Ammon's horn (tissue), 1 donor: ENCODE results near the gene USP35.
"Not testable (repeated sequence)": the region's sequence is repeated elsewhere in the genome, so short reads cannot be mapped to it uniquely, and the experiment has no call there.

ENCODE experiments used
- DNase-seq: peaks from one replicate; pipeline ENCODE4 v3.0.0-alpha.2; 2016; ENCODE audit warnings: low spot score

USP35 gene

DNA sequence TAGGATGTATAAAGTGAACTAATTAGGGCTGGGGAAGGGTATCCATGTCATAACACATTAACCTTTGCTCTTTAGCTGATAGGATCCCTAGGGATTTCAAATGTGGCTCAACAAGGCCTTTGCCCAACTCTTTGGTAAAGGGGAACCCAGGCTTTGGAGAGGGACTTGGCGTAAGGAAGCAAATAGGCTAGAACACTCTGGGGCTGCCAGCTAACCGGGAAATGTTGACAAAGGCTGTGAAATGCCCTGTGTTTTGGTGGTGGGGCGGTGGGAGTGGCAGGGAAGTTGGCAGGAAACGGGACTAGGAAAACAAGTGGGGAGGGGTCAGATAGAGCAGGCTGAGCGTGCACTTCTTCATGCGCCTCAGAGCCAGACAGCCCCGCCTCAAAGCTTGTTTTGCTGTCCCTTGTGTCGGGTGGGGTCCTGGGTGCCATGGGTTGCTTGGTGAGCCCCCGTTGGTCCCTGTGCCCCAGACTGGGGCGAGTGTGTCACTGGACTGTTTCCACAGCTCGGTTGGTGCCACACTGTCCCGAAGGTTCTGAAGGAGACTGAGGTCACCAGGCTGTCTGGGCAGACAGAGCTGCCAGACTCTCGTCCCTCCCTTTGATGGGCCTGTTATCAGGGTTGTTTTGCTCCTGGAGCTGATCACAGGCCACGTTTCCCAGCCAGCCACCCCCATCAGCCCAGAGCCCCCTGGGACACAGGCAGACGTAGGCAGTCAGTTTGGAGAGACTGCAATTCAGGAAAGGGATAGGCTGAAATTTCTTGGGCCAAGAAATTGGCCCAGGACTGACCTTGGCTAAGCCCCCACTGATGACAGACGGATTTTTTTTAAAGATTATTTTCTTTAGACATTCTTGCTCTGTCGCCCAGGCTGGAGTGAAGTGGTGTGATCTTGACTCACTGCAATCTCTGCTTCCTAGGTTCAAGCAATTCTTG, 19.9 kb upstream of the USP35 start:
- no peak for DNase-seq

DNA sequence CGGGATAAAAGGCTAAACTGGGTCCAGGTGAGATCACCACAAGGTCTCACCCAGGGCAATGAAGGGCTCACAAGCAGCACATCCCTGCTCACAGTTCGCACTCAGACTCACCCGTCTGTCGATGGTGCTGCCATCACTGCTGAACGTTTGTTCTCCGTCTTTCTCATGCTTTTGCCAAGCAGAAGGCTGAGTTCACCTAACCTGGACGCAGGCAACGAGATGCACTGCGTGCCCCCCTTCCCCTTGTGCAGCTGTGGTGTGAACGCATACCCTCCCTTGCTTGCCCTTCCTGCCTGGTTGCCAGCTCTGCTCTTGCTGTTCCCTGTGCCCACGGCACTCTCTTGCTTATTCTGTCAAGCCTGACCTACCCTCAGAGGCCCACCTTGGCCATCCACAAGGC, 18.3 kb upstream of the USP35 start:
- no peak for DNase-seq

DNA sequence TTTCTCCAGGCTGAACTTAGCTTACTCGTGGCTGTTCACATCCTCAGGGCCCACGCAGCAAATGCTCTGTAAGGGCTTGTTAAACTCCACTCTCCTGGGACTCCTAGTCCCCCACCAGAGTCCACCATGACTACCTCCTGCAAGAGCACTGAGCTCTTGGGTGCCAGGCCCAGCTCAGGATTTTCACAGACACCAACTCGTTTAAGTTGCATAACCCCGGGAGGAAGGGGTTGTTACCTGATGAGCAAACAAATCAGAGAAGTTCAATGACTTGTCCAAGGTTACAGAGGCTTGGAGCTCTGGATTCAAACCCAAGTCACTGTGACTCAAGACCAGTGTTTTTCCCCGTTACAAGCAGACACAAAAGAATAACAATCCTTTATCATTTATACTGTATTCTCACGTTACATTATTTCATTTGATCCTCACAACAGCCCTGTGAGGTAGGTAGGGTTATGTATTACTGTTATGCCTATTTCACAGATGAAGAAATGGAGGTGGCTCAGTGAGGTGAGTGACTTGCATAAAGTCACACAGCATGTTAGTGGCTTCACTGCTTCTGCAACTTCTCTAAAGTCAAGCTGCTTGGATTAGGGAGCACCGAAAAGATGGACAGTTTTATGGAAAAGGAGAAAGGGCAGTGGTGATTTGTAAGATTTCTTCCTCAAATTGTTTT, 17.7 kb upstream of the USP35 start:
- no peak for DNase-seq

DNA sequence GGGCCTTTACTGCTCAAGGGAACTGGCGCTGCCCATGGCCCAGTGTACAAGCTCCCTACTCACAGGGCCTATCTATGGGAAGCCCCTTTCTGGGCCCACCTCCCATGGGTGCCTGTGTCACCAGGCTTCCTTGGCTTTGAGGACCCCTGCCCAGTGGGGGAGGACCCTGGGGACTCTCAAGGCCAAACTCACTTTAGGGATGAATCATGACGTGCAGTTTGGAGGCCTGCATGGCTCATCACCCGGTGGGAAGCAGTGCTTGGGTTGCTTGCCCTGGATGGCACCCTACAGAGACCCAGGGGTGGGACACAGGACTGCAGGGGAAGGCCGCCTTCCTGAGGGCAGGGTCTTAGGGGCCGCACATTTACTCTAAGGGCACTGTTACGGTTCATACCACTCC, 16.8 kb upstream of the USP35 start:
- DNase-seq, result no peak

DNA sequence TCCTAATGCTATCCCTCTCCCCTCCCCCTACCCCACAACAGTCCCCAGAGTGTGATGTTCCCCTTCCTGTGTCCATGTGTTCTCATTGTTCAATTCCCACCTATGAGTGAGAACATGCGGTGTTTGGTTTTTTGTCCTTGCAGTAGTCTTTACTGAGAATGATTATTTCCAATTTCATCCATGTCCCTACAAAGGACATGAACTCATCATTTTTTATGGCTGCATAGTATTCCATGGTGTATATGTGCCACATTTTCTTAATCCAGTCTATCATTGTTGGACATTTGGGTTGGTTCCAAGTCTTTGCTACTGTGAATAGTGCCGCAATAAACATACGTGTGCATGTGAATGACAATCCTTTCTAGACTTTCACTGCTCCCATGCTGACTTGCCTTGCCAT, 12.9 kb upstream of the USP35 start:
- DNase-seq, result not testable (repeated sequence)

DNA sequence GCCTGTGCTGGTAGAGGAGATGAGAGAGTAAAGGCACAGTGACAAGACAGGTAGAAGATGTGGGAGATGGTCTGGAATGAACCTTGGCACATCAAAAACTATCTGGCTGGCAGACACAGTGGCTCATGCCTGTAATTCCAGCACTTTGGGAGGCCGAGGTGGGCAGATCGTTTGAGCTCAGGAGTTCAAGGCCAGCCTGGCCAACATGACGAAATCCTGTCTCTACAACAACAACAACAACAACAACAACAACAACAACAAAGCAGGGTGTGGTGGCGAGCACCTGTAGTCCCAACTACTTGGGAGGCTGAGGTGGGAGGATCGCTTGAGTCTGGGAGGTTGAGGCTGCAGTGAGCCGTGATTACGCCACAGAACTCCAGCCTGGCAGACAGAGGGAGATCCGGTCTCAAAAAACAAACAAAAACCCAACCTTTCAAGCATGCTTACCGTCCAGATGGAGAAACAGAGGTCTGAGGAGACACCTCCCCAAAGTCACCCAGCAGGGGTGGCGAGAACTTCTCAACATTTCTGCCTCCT, 12.0 kb upstream of the USP35 start:
- DNase-seq, result no peak

DNA sequence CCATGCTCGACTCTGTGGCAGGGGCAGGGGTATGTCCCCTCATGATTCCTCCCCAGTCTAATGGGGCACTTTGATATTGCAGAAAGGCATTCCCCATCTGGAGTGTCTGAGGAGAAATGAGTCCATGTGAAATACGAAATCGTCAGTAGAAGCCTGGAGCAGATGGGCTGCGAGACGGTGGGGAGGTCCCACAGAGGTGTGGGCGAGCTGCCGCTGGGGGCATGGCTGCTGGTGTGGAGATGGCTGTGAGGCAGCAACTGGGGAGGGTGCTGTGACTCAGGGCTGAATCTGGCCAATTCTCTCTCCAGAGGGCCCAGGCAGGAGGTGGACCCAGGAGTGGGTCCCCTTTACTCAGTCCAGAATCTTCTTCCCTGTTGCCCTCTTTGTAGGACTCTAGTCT, 11.5 kb upstream of the USP35 start:
- no peak for DNase-seq

DNA sequence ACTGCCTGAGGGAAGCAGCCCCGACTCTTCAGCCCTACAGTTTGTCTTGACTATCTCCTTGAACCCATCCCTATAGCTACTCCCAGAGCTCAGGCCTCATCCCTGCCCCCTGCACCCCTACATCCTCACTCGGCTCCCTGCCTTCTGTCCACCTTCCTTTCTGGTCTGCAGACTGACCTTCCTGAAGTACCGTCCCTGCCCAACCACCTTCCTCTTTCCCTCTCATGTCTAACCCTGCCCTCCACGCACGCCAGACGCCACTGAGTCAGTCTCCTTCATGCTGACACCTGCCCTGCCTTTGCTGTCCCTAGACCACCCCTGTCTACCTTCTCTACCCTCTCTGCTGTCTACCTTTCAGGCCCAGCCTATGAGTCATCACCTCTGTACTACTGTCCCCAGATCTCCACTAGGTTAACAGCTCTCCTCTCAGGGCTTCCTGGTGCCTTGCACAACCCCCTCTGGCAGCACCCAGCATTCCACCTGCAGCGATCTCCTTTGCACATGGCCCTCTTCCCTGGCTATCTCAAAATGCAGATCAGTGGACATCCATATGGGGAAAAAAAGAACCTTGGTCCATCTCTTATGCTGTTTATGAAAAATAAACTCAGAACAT, 9.2 kb upstream of the USP35 start:
- no peak for DNase-seq

DNA sequence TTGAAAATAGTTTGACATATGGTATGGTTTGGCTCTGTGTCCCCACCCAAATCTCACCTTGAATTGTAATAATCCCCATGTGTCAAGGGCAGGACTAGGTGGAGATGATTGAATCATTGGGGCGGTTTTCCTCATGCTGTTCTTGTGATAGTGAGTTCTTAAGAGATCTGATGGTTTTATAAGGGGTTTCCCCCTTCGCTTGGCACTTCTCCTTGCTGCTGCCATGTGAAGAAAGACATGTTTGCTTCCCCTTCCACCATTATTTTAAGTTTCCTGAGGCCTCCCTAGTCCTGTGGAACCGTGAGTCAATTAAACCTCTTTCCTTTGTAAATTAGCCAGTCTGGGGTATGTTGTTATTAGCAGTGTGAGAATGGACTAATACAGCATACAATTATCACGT, 8.0 kb upstream of the USP35 start:
- no peak for DNase-seq

DNA sequence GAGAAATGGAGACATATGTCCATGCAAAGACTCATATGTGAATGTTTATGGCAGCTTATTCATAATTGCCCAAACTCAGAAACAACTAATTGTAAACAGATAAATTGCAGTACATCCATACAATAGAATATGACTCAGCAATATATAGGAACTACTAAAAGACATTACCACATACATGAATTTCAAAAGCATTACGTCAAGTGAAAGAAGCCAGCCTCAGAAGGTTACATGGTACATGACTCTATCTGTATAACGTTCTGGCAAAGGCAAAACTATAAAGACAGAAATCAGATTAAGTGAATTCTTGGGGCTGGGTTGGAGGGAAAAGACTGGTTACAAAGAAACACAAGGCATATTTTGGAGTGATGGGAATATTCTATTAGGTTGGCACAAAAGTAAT, 7.5 kb upstream of the USP35 start:
- no peak for DNase-seq

DNA sequence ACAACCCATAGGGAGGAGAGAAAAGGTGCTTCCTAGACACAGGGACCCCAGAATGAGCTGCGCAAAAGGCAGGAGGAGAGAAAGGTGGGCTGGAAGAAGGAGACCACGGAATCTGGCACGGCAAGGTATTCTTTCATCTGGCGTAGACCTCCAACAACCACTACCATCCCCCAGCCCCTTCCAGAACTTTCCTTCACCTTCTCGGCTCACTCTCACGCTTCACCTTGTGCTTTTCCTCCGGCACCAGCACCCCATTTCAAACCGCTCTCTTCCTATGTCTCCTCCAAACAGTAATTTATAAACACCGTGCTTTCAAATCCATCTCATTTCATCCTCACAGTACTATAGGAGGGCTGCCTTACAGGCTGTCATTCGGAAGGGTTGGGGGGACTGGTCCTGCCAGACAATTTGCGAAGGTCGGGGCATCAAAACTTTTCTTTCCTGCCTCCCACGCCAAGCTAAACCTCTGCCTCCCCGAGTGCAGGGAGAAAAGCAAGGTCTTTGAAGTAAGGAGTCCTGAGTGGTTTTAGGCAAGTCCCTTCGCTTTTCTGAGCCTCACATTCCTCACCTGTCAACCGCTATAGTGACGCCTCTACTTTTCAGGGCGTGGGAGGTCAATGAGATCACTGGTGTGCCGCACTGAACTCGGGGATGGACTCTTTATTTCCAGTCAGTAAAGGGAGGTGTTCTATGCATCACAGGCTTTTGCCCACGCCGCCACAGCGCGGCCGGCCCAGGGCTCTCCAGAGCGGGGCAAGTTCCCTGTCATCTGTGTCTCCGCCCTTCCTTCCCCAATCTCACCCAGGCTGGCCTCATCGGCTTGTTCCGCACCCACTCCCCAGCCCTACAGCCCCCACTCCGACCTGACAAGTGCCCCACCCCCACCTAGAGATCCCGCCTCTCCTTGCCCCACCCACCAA, 1.1 kb upstream of the USP35 start:
- peak; percentile 80 for DNase-seq

DNA sequence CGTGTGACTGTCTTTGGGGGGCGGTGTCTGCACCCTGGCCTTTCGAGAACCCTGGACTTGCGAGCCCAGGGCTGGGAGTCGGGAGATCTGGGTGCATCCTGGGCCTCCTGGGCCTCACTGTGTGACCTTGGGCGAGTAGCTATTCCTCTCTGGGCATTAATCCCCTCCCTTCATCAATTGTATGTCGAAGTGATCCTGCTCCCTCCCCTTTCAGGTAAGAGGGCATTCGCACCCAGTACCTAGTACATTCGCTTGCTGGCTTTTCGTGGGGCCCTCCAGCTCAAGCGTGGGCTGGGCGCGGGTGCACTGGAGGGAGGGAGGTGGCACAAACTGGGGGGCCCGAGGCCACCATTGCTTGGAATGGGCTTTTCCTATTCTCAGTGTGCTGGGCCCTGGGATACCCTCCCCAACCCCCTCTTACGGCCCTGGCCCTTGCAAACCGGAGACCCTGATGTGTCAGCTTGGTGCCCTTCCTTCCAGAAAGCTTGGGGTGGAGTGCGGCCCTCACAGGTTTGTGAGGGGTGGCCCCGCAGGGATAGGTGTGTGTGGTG, 530 bp downstream of the USP35 start:
- DNase-seq, result no peak

DNA sequence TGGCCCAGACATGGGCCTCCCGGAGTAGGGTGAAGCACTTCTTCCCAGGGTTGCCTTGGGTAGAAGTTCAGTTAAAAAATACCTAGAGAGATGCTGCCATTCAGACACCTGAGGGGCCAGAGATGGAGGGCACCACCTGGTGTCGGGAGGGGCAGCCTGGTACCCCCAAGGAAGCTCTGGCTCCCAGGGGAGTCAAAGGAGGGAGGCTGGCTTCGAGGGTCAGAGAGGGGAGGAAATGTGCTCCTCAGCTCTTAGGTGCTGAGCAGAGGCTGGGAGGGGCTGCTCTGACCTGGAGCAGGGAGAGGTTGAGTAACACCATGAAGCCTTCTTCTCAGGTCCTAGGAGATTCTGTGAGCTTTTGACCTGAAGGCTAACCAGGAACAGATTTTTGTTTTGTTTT, 1.1 kb downstream of the USP35 start:
- no peak for DNase-seq

DNA sequence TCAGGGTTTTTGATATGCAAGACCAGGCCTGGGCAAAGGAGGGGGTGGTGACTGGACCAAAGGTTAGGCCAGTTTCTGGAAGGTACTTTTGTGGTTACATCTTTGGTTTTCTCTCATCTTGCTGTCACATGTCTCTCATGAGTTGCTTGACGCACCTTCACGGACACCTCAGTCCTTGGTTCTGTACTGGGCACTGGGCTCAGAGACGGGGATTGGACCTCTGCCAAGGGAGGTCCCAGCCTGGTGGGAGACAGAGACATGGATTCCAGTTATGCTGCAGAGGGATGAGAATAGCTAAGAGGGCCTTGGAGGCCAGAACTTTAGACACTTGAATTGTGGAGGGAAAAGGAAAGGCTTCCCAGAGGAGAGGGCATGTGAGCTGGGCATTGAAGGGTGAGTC, 1.7 kb downstream of the USP35 start:
- no peak for DNase-seq

DNA sequence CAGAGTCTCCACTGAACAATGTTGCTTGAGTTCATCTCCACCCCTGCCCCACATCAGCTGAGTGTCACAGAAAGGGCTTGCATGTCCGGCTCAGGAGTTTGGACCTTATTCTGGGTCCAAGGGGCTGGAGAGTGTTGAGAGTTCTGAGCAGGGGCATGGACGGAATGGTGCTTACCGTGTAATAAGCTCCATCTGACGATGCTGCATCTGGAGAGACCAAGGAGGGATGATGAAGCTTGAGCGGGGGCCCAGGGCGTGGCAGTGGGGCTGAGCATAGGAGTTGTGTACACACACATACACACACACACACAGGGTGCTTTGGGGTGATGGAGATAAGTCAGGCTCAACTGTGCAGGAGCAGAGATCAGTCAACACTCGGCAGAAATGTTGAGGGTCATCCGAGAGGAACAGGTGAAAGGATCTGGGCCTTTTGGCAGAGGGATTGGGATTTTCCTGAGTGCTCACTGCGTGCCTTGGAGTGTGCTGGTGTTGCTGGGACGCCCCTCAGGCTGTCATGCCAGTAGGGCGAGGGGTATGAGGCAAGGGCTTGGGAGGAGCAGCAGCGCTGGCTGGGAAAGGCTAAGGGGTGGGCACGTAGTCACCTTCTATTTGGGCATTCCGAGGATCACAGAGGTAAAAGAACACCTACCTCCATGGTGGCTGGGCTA, 2.3 kb downstream of the USP35 start:
- DNase-seq, result no peak

DNA sequence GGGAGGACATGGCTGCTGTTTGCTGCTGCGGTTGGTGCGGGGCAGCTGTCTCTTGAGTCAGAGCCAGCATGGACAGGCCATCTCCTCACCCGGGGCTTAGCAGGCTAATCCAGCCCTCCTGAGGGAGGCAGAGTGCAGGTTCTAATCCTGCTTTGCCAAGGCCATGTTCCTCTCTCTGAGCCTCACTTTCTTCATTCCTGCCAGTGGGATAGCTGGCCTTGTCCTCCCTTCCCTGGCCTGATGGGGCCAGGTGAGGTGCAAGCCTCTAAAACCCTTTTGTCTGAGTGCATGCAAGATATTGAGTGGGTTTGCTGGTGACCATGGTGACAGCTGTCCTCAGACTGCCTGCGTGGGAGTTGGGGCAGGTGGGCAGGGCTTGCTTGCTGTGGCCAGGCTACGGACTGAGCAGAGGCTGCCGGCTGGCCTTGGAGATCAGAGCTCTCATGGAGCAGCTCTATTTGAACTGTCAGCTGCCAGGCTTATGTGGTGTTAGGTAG, 3.6 kb downstream of the USP35 start:
- no peak for DNase-seq

DNA sequence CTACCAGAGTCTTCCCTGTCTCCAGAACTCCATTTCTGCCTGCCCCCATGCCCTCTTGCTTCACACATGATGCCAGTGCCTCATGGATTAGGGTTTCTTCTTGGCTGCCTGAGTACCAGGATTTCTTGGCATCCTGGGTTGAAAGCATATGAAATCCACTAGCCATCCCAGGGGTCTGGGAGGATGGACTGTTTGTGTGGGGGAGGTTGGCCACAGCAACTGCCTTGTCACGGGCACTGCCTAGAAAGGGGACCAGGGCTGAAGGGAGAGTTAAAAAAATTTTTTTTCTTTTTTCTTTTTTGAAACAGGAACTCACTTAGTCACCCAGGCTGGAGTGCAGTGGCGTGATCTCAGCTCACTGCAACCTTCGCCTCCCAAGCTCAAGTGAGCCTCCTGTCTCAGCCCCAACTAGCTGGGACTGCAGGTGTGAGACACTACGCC, 4.2 kb downstream of the USP35 start:
- no peak for DNase-seq

DNA sequence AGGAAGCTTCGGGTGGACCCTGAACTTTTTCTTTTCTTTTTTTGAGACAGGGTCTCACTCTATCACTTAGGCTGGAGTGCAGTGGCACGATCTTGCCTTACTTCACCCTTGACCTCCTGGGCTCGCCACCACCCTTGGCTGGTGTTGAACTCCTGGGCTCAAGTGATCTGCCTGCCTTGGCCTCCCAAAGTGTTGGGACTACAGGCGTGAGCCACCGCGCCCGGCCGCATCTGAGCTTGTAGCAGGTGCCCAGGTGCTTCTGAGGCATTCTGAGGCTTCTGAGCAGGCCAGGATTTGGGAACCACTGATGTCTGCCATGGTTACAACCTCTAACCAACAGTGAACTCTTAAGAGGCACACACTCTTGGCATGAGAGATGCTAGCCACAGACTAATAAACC, 5.1 kb downstream of the USP35 start:
- DNase-seq, result no peak

DNA sequence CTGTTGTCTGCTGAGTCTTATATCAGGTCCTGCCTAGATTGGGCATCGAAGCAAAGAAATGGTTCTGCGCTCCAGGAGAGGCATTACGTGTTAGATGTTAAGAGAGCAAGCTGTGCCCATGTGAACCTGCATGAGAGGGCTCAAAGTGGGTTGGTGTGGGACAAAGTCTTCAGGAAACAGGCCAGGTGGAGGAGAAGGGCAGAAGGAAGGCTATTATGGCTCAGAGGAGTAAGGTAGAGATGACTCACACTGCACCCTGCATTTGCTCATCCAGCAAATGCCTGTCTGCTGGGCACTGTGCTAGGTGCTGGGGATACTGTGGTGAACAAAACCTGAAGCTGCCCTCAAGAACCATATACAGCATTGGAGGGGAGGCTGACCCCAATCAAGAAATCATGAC, 5.8 kb downstream of the USP35 start:
- no peak for DNase-seq

DNA sequence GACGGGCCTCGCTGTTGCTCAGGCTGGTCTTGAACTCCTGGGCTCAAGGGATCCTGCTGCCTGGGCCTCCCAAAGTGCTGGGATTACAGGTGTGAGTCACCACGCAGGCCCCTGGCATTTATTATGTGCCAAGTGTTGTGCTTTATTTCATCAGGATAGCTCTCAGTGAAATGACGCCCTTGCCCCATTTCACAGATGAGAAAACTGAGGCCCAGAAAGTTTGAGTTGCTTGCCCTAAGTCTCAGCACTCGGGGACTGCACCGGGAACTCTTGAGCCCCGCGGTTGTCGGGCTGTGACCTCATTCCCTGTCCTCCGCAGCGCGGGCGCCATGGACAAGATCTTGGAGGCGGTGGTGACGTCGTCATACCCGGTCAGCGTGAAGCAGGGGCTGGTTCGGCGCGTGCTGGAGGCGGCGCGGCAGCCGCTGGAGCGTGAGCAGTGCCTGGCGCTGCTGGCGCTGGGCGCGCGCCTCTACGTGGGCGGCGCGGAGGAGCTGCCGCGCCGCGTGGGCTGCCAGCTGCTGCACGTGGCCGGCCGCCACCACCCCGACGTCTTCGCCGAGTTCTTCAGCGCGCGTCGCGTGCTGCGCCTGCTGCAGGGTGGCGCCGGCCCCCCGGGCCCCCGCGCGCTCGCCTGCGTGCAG, 7.3 kb downstream of the USP35 start:
- no peak for DNase-seq
